CD14-positive monocyte (primary cell): ENCODE measurements around the gene ZNF57. TPM values are rescaled to one million over a fixed set of nuclear protein-coding genes. Genes with fewer than 3 reads are reported as not detected.

Source experiments
- DNase-seq, 3 donors: peaks; one replicate each; pipeline ENCODE4 v3.0.0-alpha.2; 2011 to 2022
- H2AFZ ChIP-seq: 2 replicates; pipeline ENCODE4 v1.6.0; 2012; ENCODE audit warnings: mild to moderate bottlenecking, low read depth, low read length, inconsistent platforms; ENCODE audit not compliant: insufficient read depth, poor library complexity, severe bottlenecking
- H3K27ac ChIP-seq, 2 donors: 1 replicate in 1 of 2; 2 replicates in 1 of 2; pipeline ENCODE4 v1.5.1; 2012 to 2013; ENCODE audit warnings: low read length in 2 of 2, control low read depth in 1 of 2, inconsistent platforms in 1 of 2, low read depth in 1 of 2, mild to moderate bottlenecking in 1 of 2
- H3K27me3 ChIP-seq, 2 donors: one replicate each; pipeline versions ENCODE4 v1.6.0 to v1.6.1; 2011 to 2013; ENCODE audit warnings: low read length in 2 of 2; ENCODE audit not compliant: control insufficient read depth in 2 of 2, insufficient read depth in 2 of 2
- H3K36me3 ChIP-seq, 2 donors: replicated peaks in 1 of 2; 1 replicate in 1 of 2; 2 replicates in 1 of 2; pipeline versions ENCODE4 v1.5.1 to v1.6.1; 2012 to 2013; ENCODE audit warnings: low read length in 2 of 2, control low read depth in 1 of 2, inconsistent platforms in 1 of 2, mild to moderate bottlenecking in 1 of 2; ENCODE audit not compliant: insufficient read depth in 2 of 2, control insufficient read depth in 1 of 2
- H3K4me1 ChIP-seq, 2 donors: 1 replicate in 1 of 2; 2 replicates in 1 of 2; pipeline versions ENCODE4 v1.5.1 to v1.6.1; 2012 to 2013; ENCODE audit warnings: low read length in 2 of 2, control low read depth in 1 of 2, inconsistent platforms in 1 of 2, mild to moderate bottlenecking in 1 of 2, moderate library complexity in 1 of 2; ENCODE audit not compliant: insufficient read depth in 2 of 2, control insufficient read depth in 1 of 2
- H3K4me2 ChIP-seq: replicated peaks from 2 replicates; pipeline ENCODE3; 2012; ENCODE audit warnings: low read length, moderate library complexity, mild to moderate bottlenecking; ENCODE audit not compliant: poor library complexity, severe bottlenecking; ENCODE audit errors: extremely low read depth
- H3K4me3 ChIP-seq, 3 experiments: fragments of 200-600 bp in 1 of 3; sonication (generic) in 1 of 3; replicated peaks in 1 of 3; 1 replicate in 2 of 3; 2 replicates in 1 of 3; pipeline ENCODE4 v1.5.1; 2011 to 2013; ENCODE audit warnings: low read length in 3 of 3, mild to moderate bottlenecking in 3 of 3, control low read depth in 2 of 3, low read depth in 2 of 3, inconsistent platforms in 1 of 3, moderate library complexity in 1 of 3
- H3K79me2 ChIP-seq: 2 replicates; pipeline ENCODE4 v1.6.0; 2012; ENCODE audit warnings: mild to moderate bottlenecking, control low read depth, inconsistent platforms, low read length, moderate library complexity; ENCODE audit not compliant: insufficient read depth
- H3K9ac ChIP-seq: 2 replicates; pipeline ENCODE4 v1.6.0; 2017; ENCODE audit warnings: low read length, mild to moderate bottlenecking; ENCODE audit not compliant: insufficient read depth, poor library complexity, severe bottlenecking
- H3K9me3 ChIP-seq, 2 donors: replicated peaks in 1 of 2; 1 replicate in 1 of 2; 2 replicates in 1 of 2; pipeline versions ENCODE4 v1.5.1 to v1.6.1; 2012 to 2013; ENCODE audit warnings: low read length in 2 of 2, control low read depth in 1 of 2; ENCODE audit not compliant: control insufficient read depth in 1 of 2, insufficient read depth in 1 of 2
- H4K20me1 ChIP-seq: 2 replicates; pipeline ENCODE4 v1.6.0; 2012; ENCODE audit warnings: mild to moderate bottlenecking, low read length, control low read depth, moderate library complexity; ENCODE audit not compliant: insufficient read depth
- H3K27ac Mint-ChIP-seq, 7 donors: one replicate each; pipeline ENCODE4 v1.8.0; 2020; ENCODE audit warnings: mild to moderate bottlenecking in 7 of 7, mixed read lengths in 7 of 7, moderate library complexity in 6 of 7, inconsistent platforms in 2 of 7
- H3K27me3 Mint-ChIP-seq, 3 donors: one replicate each; pipeline ENCODE4 v1.8.0; 2021 to 2022; ENCODE audit warnings: low read depth in 3 of 3, mild to moderate bottlenecking in 3 of 3, mixed read lengths in 3 of 3, moderate library complexity in 3 of 3, inconsistent platforms in 1 of 3
- H3K36me3 Mint-ChIP-seq, 2 donors: one replicate each; pipeline ENCODE4 v1.8.0; 2020; ENCODE audit warnings: mixed read lengths in 2 of 2, inconsistent platforms in 1 of 2, mild to moderate bottlenecking in 1 of 2
- H3K4me1 Mint-ChIP-seq: one replicate; pipeline ENCODE4 v1.8.0; 2020; ENCODE audit warnings: mild to moderate bottlenecking, mixed read lengths
- H3K4me3 Mint-ChIP-seq, 2 donors: one replicate each; pipeline ENCODE4 v1.8.0; 2020; ENCODE audit warnings: mild to moderate bottlenecking in 2 of 2, mixed read lengths in 2 of 2, moderate library complexity in 1 of 2
- H3K9me3 Mint-ChIP-seq, 7 donors: one replicate each; pipeline ENCODE4 v1.8.0; 2020 to 2022; ENCODE audit warnings: mixed read lengths in 7 of 7, mild to moderate bottlenecking in 6 of 7, moderate library complexity in 6 of 7, inconsistent platforms in 2 of 7
- CTCF ChIP-seq: fragments of 200-600 bp; IDR thresholded peaks from one replicate; pipeline ENCODE4 v1.8.0; 2022; ENCODE audit warnings: antibody characterized with exemption, mild to moderate bottlenecking
- WGBS: methylation state at CpG from one replicate; pipeline ENCODE4 v1.1.5; 2013; ENCODE audit warnings: missing lambda C conversion rate; ENCODE audit not compliant: insufficient coverage; 5-methylcytosine and 5-hydroxymethylcytosine counted together
- intact Hi-C, 2 donors: fragments of 100-400 bp; cut with micrococcal nuclease; formaldehyde crosslinking; loops; one replicate each; pipeline versions ENCODE4 v1.15.0 to v1.15.1; 2023
- polyA plus RNA-seq, 3 donors: library from polyadenylated mRNA; depleted of rRNA in 1 of 3; unstranded in 2 of 3; stranded (reverse) in 1 of 3; fragments of 300-500 nt in 2 of 3; fragments of >200 nt in 1 of 3; fragmentation: Illumina TruSeq in 2 of 3; gene quantifications; 1 replicate in 2 of 3; 2 replicates in 1 of 3; pipeline ENCODE4 v1.2.3, GENCODE V29; 2012 to 2021

Gene ZNF57
- polyA plus RNA-seq, 3 donors = 1.4 to 2.1 (median 1.9) TPM

- WGBS = 1% methylated on average over 9 of the region's 11 CpGs
- Mint-ChIP-seq H3K4me1 (peaks cover 18% of the 10 kb centered on the region), H3K9me3 (peaks cover 0 to 9% (median 3%) of the 10 kb centered on the region in 7 donors), H3K4me3 (peak overlapping the region; percentile 95 to 97), H3K36me3 (peaks cover 2 to 3% of the 10 kb centered on the region in 2 donors), H3K27me3 (peaks cover 0 to 6% (median 0%) of the 10 kb centered on the region in 3 donors), H3K27ac (peak overlapping the region; percentile 97 to 99 (median 99))
- peaks cover 21 to 25% of the 10 kb centered on the region in 2 donors for H3K4me1 ChIP-seq
- peak overlapping the region; percentile 82 for H3K4me2 ChIP-seq
- intact Hi-C loops = loop anchor here in 1 of 2 donors (1.0 to 10.0 kb wide), 3 partner anchors 108 to 235 kb away; partner anchors contain the start of genes NCLN and ZNF555
- TF ChIP-seq CTCF = no peak
- H3K79me2 ChIP-seq = peaks cover 16% of the 10 kb centered on the region
- H4K20me1 ChIP-seq = no peaks in the 10 kb centered on the region
- H3K9ac ChIP-seq = peak overlapping the region; percentile 77
- H3K4me3 ChIP-seq = peak overlapping the region; percentile 55 to 90 (median 62)
- no peaks in the 10 kb centered on the region for H3K36me3 ChIP-seq
- peak overlapping the region; percentile 85 for H2AFZ ChIP-seq
- peak in 2 of 3 donors; percentile 15 to 29 for DNase-seq
- H3K27me3 ChIP-seq = no peaks in the 10 kb centered on the region
- H3K27ac ChIP-seq = peak overlapping the region; percentile 90 to 94
- no peaks in the 10 kb centered on the region for H3K9me3 ChIP-seq
Observed at GRCh38 chr19:2949939-2950285, 49.2 kb downstream of the ZNF57 start.

GRCh38 chr19:2950286-2951124 is 49.8 kb downstream of the ZNF57 start:
- intact Hi-C loops = loop anchor here in 1 of 2 donors (1.0 to 10.0 kb wide), 2 partner anchors 154 to 235 kb away; partner anchors contain the start of gene NCLN
- peak overlapping the region; percentile 82 for H3K4me2 ChIP-seq
- 0% methylated on average over 31 of the region's 53 CpGs for WGBS

More at GRCh38 chr19:2950286-2951124, 49.8 kb downstream of the ZNF57 start:
- peak; percentile 99 for DNase-seq
- H3K27ac Mint-ChIP-seq = peak overlapping the region; percentile 97 to 99 (median 99)
- Histone ChIP-seq H2AFZ (peak overlapping the region; percentile 85), H3K79me2 (peaks cover 16% of the 10 kb centered on the region), H4K20me1 (no peaks in the 10 kb centered on the region), H3K4me1 (peaks cover 16 to 19% of the 10 kb centered on the region in 2 donors), H3K4me3 (peak overlapping the region; percentile 55 to 90 (median 62)), H3K9ac (peak overlapping the region; percentile 77), H3K9me3 (no peaks in the 10 kb centered on the region), H3K27me3 (no peaks in the 10 kb centered on the region), H3K27ac (peak overlapping the region; percentile 90 to 94), H3K36me3 (no peaks in the 10 kb centered on the region)
- TF ChIP-seq CTCF = no peak
- peaks cover 0 to 4% (median 2%) of the 10 kb centered on the region in 7 donors for H3K9me3 Mint-ChIP-seq
- H3K36me3 Mint-ChIP-seq = peaks cover 2 to 3% of the 10 kb centered on the region in 2 donors
- H3K27me3 Mint-ChIP-seq = peaks cover 0 to 5% (median 0%) of the 10 kb centered on the region in 3 donors
- H3K4me1 Mint-ChIP-seq = peaks cover 14% of the 10 kb centered on the region
- peak overlapping the region; percentile 95 to 97 for H3K4me3 Mint-ChIP-seq
